GM21619 (cell line): ENCODE measurements around the gene CLEC2D.
"Not testable (repeated sequence)": the region's sequence is repeated elsewhere in the genome, so short reads cannot be mapped to it uniquely, and the experiment has no call there.

ENCODE experiments used
- ATAC-seq: cut with Tn5 transposase; IDR thresholded peaks from one replicate; pipeline ENCODE4 v1.9.1; 2021; ENCODE audit not compliant: unreplicated experiment

Gene CLEC2D, protein sequence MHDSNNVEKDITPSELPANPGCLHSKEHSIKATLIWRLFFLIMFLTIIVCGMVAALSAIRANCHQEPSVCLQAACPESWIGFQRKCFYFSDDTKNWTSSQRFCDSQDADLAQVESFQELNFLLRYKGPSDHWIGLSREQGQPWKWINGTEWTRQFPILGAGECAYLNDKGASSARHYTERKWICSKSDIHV

DNA sequence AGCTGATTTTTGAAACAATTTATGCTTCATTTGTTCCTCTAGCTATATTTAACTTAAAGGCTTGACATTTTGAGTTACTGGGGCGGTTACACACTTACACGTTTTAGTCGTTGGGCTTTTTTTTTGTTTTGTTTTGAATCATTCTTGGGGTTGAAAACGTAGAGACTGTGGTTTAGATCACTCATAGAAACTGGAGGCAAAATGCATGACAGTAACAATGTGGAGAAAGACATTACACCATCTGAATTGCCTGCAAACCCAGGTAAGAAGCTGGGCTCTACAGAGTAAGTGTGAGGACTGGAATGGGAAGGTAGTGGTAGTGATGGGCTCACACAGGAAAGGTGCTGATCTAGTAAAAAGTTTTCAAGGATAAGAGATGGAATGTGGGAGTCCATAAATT lies at the start of gene CLEC2D:
Gene CLEC2D, plus strand, starts transcription at position 180 of the 400 bp plus-strand sequence. Its CDS starts 22 bp downstream, at position 202.
- ATAC-seq = peak; percentile 43

DNA sequence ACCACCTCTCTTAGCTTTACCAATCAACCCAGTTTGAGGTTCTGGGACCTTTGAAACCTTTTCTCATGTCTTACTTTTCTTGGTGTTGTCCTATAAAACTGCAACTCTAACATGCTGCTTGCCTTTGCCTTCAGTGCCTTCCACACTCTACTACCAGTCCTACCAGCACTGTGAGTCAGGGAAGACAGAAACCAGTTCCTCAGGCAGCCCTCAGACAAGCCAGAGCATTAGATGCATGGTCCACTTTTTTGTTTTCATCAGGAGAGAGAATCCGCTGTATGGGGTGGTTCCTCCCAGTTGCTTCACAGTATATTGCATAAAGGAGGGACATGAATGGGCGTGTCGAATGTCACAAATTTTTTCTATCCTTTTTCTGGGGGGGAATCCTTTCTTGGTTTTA lies 44.5 kb upstream of the CLEC2D start:
- ATAC-seq = no peak

GRCh38 chr12:9626291-9626690 lies 43.2 kb upstream of the CLEC2D start:
- ATAC-seq = no peak

GRCh38 chr12:9626821-9627220 lies 42.7 kb upstream of the CLEC2D start:
- ATAC-seq = no peak

GRCh38 chr12:9632766-9633165 lies 36.7 kb upstream of the CLEC2D start:
- no peak for ATAC-seq

GRCh38 chr12:9634177-9634803 lies 35.2 kb upstream of the CLEC2D start:
- ATAC-seq = peak; percentile 58

DNA sequence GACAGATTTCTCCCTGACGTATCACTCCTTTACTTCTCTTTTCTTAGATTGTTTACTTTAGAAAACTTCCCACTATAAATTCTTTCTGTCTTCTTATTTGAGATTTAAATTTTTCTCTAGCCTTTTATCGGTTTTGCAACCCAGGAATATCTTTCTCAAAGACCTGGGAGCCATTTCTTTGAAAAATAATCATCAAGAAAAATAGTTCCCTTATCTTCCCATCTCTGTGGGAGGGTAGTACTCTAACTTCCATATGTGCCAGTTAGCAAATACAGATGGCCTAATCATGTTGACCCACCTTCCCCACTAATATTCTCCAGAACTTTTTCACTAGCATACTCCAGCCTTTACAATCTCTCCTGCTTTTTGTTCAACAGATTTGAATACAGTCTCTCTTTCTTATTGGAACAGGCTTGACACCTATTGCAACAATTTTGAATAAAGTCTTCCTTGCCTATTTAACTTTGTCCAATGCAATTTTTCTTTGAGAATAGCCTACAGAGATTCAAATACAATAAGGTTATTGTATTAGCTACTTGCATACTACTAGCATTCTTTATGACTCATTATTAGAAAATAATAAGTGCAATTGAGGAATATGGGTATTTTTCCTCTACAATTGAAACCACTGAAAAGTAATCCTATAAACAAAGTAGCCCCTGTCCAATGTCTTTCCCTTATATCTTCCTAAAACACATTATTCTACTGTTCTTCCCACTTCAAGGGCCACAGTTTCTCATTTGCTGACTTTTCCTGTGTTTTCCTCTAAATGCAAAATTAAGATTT lies 34.4 kb upstream of the CLEC2D start:
- ATAC-seq = no peak

- no peak for ATAC-seq
These were observed 33.2 kb upstream of the CLEC2D start for GRCh38 chr12:9636150-9636850.

DNA sequence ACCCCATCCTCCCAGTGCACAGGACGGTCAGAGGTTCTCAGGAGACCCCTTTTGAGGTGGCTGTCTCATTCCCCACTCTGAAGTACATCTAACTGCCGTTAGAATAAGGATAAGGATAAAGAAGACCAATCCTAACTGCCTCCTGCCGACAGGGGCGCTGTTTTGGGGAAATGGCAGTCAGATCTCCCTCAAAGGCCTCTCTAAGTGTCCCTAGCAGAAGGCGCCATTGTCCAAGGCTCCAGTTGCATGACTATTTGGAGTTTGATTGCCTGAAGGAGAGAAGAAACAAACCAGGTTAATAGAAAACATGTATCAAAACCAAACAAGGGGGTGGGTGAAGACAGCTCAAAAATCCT lies 32.7 kb upstream of the CLEC2D start:
- no peak for ATAC-seq

- no peak for ATAC-seq
These were observed 29.5 kb upstream of the CLEC2D start for GRCh38 chr12:9640024-9640423.

GRCh38 chr12:9642606-9643265 lies 26.8 kb upstream of the CLEC2D start:
- no peak for ATAC-seq

- ATAC-seq = no peak
These were observed 26.2 kb upstream of the CLEC2D start for GRCh38 chr12:9643266-9643660.

- ATAC-seq = not testable (repeated sequence)
These were observed 24.4 kb upstream of the CLEC2D start for GRCh38 chr12:9644985-9645551.

DNA sequence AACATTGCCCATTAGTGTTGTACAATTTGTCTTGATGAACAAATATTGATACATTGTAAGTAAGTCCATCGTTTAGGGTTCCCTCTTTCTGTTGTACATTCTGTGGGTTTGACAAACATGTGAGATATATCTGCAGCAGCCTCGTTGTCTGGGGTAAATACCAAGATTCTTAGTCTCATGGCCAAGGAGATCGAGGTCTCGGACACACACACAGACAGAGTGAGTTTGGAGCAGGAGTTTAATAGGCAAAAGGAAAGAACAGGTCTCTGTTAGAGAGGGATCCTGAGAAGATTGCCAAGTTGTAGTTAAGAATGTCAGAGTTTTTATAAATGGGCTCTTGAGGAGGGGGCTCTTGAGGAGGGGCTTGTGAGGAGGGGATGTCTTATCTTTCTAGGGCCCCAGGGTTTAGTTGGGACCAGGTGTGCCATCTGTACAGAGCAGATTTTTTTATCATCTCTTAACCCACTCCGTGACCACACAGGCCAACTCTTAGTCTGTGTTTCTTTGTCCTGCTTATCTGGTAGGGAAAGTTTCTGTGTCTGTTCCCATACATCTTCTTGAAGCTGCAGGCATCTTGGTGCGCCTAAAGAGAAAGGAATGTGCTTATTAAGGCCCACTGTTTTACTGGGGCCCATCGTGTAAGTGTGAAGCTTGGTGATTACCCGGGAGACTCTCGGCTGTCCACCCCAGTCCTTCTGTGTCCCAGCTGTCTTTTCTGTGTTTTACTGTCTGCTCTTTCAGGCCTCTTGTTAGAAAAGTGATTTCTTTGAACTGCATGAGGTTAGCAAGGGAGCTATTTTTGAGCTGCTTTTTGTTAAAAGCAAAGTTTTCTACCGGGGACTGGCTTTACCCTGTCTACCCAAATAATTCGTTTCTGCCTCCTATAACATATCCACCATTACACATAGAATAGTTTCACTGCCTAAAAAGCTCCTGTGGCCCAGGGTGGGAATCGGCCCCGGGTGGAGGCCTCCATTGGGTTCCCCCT lies 22.4 kb upstream of the CLEC2D start:
- ATAC-seq = peak; percentile 2

GRCh38 chr12:9647825-9648700 lies 21.4 kb upstream of the CLEC2D start:
- ATAC-seq = peak; percentile 64

- ATAC-seq = no peak
These were observed 20.6 kb upstream of the CLEC2D start for GRCh38 chr12:9648701-9649531.

- ATAC-seq = no peak
These were observed 20.0 kb upstream of the CLEC2D start for GRCh38 chr12:9649532-9649940.

- ATAC-seq = no peak
These were observed 19.3 kb upstream of the CLEC2D start for GRCh38 chr12:9650151-9650576.
